ENCODE results near the gene CCDC90B. TPM values are rescaled to one million over a fixed set of nuclear protein-coding genes. Genes with fewer than 3 reads are reported as not detected.

The CCDC90B gene
- total RNA-seq, 1 donor from 2014 or later, result 20.5 TPM

DNA sequence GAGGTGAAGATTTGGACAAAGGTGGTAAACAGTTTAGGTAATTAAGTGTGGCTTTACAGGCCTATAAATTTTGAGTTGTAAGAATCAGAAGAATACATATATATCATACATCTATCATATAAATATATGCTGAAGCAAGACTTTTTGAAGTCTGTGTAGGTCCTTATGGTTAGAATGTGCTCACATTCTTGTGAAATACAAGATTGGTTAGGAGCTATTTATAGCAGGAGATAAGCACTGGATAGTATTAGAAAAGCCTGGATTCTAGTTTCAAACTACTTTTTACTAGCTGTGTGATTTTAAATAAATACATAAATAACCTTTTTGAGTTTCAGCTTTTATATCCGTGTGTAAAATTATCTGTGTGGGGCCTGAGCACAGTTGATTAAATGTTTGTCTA lies 50.3 kb downstream of the CCDC90B start:
- no peak for ATAC-seq

- no peak for ATAC-seq
These were observed 62.7 kb downstream of the CCDC90B start for GRCh38 chr11:83223457-83223856.

DNA sequence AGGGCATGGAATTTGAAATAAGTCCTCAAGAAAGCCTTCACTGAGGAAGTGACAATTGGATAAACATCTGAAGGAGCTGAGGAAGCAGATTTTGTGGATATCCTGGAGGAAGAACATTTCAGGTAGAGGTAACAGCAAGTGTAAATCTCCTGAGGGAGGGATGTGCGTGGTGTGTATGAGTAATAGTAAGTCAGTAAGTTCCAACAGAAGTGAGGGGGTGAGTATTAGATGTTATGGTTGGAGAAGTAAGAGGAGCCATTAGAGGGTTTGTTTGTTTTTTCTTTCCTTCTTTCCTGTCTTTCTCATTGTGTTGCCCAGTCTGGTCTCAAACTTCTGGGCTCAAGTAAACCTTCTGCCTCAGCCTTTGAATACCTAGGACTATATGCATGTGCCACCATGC lies 63.7 kb downstream of the CCDC90B start:
- ATAC-seq, result no peak

GRCh38 chr11:83221694-83222093 lies 64.5 kb downstream of the CCDC90B start:
- ATAC-seq, result no peak

GRCh38 chr11:83220260-83220659 lies 65.9 kb downstream of the CCDC90B start:
- ATAC-seq, result no peak

DNA sequence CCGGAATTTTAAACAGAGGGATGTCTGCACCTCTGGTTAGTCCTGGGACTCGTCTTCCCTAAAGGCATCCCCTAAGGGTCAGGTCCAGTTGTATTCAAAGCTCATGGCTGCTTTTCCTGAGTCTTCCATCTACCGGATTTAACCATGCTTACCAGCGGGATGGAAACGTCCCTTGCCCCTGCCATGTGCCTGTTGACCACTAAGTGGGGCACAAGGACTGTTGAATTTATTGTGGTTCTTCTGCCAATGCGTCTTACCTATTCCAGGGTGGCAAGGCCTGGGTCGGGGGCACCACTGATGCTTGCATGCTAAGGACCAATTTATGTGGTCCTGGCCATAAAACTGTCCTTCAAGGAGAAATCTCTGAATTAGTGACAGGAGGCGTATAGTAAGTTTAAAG lies 67.1 kb downstream of the CCDC90B start:
- no peak for ATAC-seq

Other genes starting within 250 kb of the CCDC90B start
- 6.5 TPM for gene RAB30, start 214.5 kb downstream of the CCDC90B start, total RNA-seq
- gene PCF11, start 129.2 kb downstream of the CCDC90B start, total RNA-seq, result 28.7 TPM
- 5.1 TPM for gene ANKRD42, start 92.7 kb downstream of the CCDC90B start, total RNA-seq

Measured in esophagus mucosa (tissue), 1 donor.